GM23338 (cell line): Measurements from ENCODE around the gene CTDSP2. TPM values are rescaled to one million over a fixed set of nuclear protein-coding genes. Genes with fewer than 3 reads are reported as not detected.

Experiments used
- ATAC-seq: fragments of 200-7000 bp; cut with Tn5 transposase; 3 replicates; pipeline ENCODE4 v1.9.1; 2020
- DNase-seq: peaks from one replicate; pipeline ENCODE4 v3.0.0-alpha.2; 2015; ENCODE audit warnings: low spot score
- H2AFZ ChIP-seq: fragments of 200-600 bp; sonication (generic); 2 replicates; pipeline ENCODE4 v1.8.0; 2016; ENCODE audit warnings: antibody characterized with exemption, mild to moderate bottlenecking, moderate library complexity
- H3F3A ChIP-seq: fragments of 200-600 bp; sonication (generic); replicated peaks from 2 replicates; pipeline ENCODE4 v1.8.0; 2017; ENCODE audit warnings: antibody characterized with exemption, mixed run types, low read depth
- H3K27ac ChIP-seq: fragments of 200-600 bp; sonication (generic); 2 replicates; pipeline ENCODE4 v1.6.1; 2016; ENCODE audit warnings: low read depth
- H3K27me3 ChIP-seq: fragments of 200-600 bp; sonication (generic); 2 replicates; pipeline ENCODE4 v1.8.0; 2016; ENCODE audit warnings: mild to moderate bottlenecking, mixed run types, moderate library complexity; ENCODE audit not compliant: insufficient read depth
- H3K36me3 ChIP-seq: fragments of 200-600 bp; sonication (generic); 2 replicates; pipeline ENCODE4 v1.8.0; 2016; ENCODE audit warnings: mild to moderate bottlenecking; ENCODE audit not compliant: insufficient read depth
- H3K4me1 ChIP-seq: fragments of 200-600 bp; sonication (generic); 2 replicates; pipeline ENCODE4 v1.8.0; 2016; ENCODE audit warnings: mild to moderate bottlenecking, moderate library complexity; ENCODE audit not compliant: insufficient read depth
- H3K4me2 ChIP-seq: fragments of 200-600 bp; sonication (generic); 2 replicates; pipeline ENCODE4 v1.7.1; 2017; ENCODE audit warnings: mixed run types
- H3K4me3 ChIP-seq: fragments of 200-600 bp; sonication (generic); 2 replicates; pipeline ENCODE4 v1.6.1; 2016; ENCODE audit warnings: mixed run types
- H3K79me2 ChIP-seq: fragments of 200-600 bp; sonication (generic); replicated peaks from 2 replicates; pipeline ENCODE4 v1.8.0; 2017; ENCODE audit warnings: mild to moderate bottlenecking; ENCODE audit not compliant: insufficient read depth
- H3K9me2 ChIP-seq: fragments of 200-600 bp; sonication (generic); 2 replicates; pipeline ENCODE4 v1.8.0; 2017; ENCODE audit not compliant: insufficient read depth
- H4K20me1 ChIP-seq: fragments of 200-600 bp; sonication (generic); replicated peaks from 2 replicates; pipeline ENCODE4 v1.8.0; 2017; ENCODE audit warnings: mild to moderate bottlenecking; ENCODE audit not compliant: insufficient read depth
- H3K27ac Mint-ChIP-seq: 2 replicates; pipeline ENCODE4 v1.8.0; 2020; ENCODE audit warnings: inconsistent platforms, mild to moderate bottlenecking, moderate library complexity, mixed read lengths
- H3K27me3 Mint-ChIP-seq: 3 replicates; pipeline ENCODE4 v1.8.0; 2022; ENCODE audit warnings: low read depth, mild to moderate bottlenecking, moderate library complexity, mixed read lengths, inconsistent platforms; ENCODE audit not compliant: insufficient read depth, poor library complexity
- H3K36me3 Mint-ChIP-seq: 3 replicates; pipeline ENCODE4 v1.8.0; 2021; ENCODE audit warnings: low read depth, mild to moderate bottlenecking, inconsistent platforms, moderate library complexity, mixed read lengths
- H3K4me1 Mint-ChIP-seq: 3 replicates; pipeline ENCODE4 v1.8.0; 2020; ENCODE audit warnings: mild to moderate bottlenecking, inconsistent platforms, mixed read lengths
- H3K4me3 Mint-ChIP-seq: 3 replicates; pipeline ENCODE4 v1.8.0; 2021; ENCODE audit warnings: moderate library complexity, mild to moderate bottlenecking, inconsistent platforms, mixed read lengths
- H3K9me3 Mint-ChIP-seq: 3 replicates; pipeline ENCODE4 v1.8.0; 2020; ENCODE audit warnings: moderate library complexity, mild to moderate bottlenecking, inconsistent platforms, mixed read lengths
- CREB1 ChIP-seq: fragments of 250-450 bp; sonication (Bioruptor Pico); IDR thresholded peaks from 2 replicates; pipeline ENCODE4 v1.5.0; 2020; ENCODE audit warnings: low read depth, mild to moderate bottlenecking, moderate library complexity
- ETS1 ChIP-seq: IDR thresholded peaks from 2 replicates; pipeline ENCODE4 v1.6.1; 2016; ENCODE audit warnings: antibody characterized with exemption
- EZH2 ChIP-seq: fragments of 200-600 bp; sonication (generic); IDR thresholded peaks from one replicate; pipeline ENCODE4 v1.8.0; 2017; ENCODE audit warnings: antibody characterized with exemption, mild to moderate bottlenecking, low read depth; ENCODE audit not compliant: unreplicated experiment
- EZH2phosphoT487 ChIP-seq: fragments of 200-600 bp; sonication (generic); IDR thresholded peaks from one replicate; pipeline ENCODE4 v1.8.1; 2018; ENCODE audit warnings: antibody characterized with exemption; ENCODE audit not compliant: unreplicated experiment
- JUNB ChIP-seq: IDR thresholded peaks from one replicate; pipeline ENCODE4 v1.6.1; 2016; ENCODE audit warnings: antibody characterized with exemption; ENCODE audit not compliant: unreplicated experiment
- NANOG ChIP-seq: IDR thresholded peaks from 2 replicates; pipeline ENCODE4 v1.6.1; 2016; ENCODE audit warnings: antibody characterized with exemption, borderline replicate concordance
- POLR2AphosphoS5 ChIP-seq: IDR thresholded peaks from 2 replicates; pipeline ENCODE4 v1.6.1; 2016; ENCODE audit warnings: antibody characterized with exemption, low read depth
- STAT1 ChIP-seq: IDR thresholded peaks from one replicate; pipeline ENCODE4 v1.6.1; 2016; ENCODE audit warnings: antibody characterized with exemption; ENCODE audit not compliant: unreplicated experiment
- ZNF114 ChIP-seq: fragments of 250-450 bp; sonication (Bioruptor Pico); IDR thresholded peaks from 2 replicates; pipeline ENCODE4 v1.5.0; 2020; ENCODE audit warnings: mild to moderate bottlenecking, moderate library complexity
- ZNF331 ChIP-seq: fragments of 250-450 bp; sonication (Bioruptor Pico); IDR thresholded peaks from 2 replicates; pipeline ENCODE4 v1.5.0; 2020; ENCODE audit warnings: low read depth, mild to moderate bottlenecking, moderate library complexity
- ZNF462 ChIP-seq: fragments of 250-450 bp; sonication (Bioruptor Pico); IDR thresholded peaks from 2 replicates; pipeline ENCODE4 v1.5.0; 2020; ENCODE audit warnings: mild to moderate bottlenecking, moderate library complexity
- polyA plus RNA-seq: library from polyadenylated mRNA; unstranded; fragments of >200 nt; fragmentation: Nextera tagmentation; extraction: Ambion mirVana; gene quantifications from 2 replicates; pipeline ENCODE4 v1.2.1, GENCODE V29; 2016
- total RNA-seq: library from RNA; depleted of rRNA; stranded (reverse); fragments of >200 nt; shearing (Covaris generic); gene quantifications from 2 replicates; pipeline ENCODE4 v1.2.3, GENCODE V29; 2014
- TF ChIP-seq, protein P1 (sequence below): IDR thresholded peaks from one replicate; pipeline ENCODE4 v1.6.1; 2018; ENCODE audit warnings: antibody characterized with exemption; ENCODE audit not compliant: unreplicated experiment

Gene CTDSP2
- total and polyA plus RNA-seq, 2 experiments from 2014 or later, result 22.8 to 81.9 TPM

DNA sequence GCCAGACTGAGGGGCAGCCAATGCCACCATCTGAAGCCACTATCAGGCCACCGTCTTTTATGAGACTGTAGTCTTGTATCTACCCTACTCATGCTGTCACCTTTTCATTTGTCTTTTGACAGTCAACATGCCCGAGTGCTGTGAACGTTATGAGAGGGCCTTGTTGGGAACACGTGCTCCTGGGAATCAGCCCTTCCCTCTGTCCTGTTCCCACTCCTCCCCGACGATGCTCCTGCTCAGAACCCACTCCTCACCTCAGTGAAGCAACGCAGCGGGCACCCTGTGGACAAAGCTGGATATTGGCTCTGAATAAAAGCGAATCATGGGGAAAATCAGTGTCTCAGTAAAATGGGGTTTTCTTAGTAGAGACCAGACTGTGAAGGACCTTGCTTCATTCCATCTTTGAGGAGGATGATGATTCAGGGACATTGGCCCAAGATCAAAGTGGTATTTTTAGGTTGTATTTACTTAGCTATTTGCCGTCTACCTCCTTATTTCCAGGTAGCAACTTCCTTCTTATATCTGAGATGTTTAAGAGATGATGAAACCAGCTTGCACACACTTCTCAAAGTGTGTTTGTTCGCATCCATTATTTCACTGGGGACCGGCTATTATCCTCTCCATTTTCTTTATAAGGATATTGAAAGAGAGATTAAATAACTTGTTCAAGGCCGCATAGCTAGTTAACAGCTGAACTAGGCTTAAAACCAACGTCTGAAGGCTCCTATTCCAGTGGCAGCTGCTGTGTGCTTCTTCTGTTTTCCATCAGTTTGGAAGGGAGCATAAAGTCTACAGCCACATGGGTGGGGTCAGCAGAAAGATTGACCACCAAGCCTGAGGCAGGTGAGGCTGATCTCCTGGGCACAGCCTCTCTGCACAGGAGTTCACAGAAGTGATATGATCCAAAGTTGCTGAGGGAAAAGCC is 43.9 kb upstream of the CTDSP2 start:
- Histone ChIP-seq H3K36me3 (no peaks in the 10 kb centered on the region), H3K27me3 (peaks cover 5% of the 10 kb centered on the region; the same call in 1 of the 2 replicates), H3K4me3 (no peak overlapping the region), H3K4me2 (no peak overlapping the region), H3K4me1 (peaks cover 30% of the 10 kb centered on the region), H2AFZ (no peak overlapping the region), H3K79me2 (no peaks in the 10 kb centered on the region), H4K20me1 (no peaks in the 10 kb centered on the region), H3K9me2 (no peaks in the 10 kb centered on the region), H3K27ac (no peak overlapping the region), H3F3A (0 out of 2 replicates have a peak, but pooled peaks cover 2% of the 10 kb centered on the region)
- H3K4me3 Mint-ChIP-seq, result no peak overlapping the region
- DNase-seq, result no peak
- H3K4me1 Mint-ChIP-seq, result peaks cover 43% of the 10 kb centered on the region
- H3K27me3 Mint-ChIP-seq, result peaks cover 14% of the 10 kb centered on the region
- no peak for ATAC-seq
- no peak overlapping the region for H3K27ac Mint-ChIP-seq
- H3K9me3 Mint-ChIP-seq, result no peaks in the 10 kb centered on the region
- no peaks in the 10 kb centered on the region; the same call in 2 of the 3 replicates for H3K36me3 Mint-ChIP-seq
- TF ChIP-seq ZNF114 (CRISPR knock-in tag) (no peak), STAT1 (no peak), EZH2phosphoT487 (no peak), ZNF331 (CRISPR knock-in tag) (no peak), POLR2AphosphoS5 (no peak), ZNF462 (CRISPR knock-in tag) (no peak), JUNB (no peak), EZH2 (no peak), ETS1 (no peak), NANOG (no peak), CREB1 (CRISPR knock-in tag) (no peak)
- TF ChIP-seq, protein P1, sequence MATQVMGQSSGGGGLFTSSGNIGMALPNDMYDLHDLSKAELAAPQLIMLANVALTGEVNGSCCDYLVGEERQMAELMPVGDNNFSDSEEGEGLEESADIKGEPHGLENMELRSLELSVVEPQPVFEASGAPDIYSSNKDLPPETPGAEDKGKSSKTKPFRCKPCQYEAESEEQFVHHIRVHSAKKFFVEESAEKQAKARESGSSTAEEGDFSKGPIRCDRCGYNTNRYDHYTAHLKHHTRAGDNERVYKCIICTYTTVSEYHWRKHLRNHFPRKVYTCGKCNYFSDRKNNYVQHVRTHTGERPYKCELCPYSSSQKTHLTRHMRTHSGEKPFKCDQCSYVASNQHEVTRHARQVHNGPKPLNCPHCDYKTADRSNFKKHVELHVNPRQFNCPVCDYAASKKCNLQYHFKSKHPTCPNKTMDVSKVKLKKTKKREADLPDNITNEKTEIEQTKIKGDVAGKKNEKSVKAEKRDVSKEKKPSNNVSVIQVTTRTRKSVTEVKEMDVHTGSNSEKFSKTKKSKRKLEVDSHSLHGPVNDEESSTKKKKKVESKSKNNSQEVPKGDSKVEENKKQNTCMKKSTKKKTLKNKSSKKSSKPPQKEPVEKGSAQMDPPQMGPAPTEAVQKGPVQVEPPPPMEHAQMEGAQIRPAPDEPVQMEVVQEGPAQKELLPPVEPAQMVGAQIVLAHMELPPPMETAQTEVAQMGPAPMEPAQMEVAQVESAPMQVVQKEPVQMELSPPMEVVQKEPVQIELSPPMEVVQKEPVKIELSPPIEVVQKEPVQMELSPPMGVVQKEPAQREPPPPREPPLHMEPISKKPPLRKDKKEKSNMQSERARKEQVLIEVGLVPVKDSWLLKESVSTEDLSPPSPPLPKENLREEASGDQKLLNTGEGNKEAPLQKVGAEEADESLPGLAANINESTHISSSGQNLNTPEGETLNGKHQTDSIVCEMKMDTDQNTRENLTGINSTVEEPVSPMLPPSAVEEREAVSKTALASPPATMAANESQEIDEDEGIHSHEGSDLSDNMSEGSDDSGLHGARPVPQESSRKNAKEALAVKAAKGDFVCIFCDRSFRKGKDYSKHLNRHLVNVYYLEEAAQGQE, result no peak
